ENCODE data around the gene RBM33.
A peak's percentile ranks its signal among the peaks of the same experiment; 100 is the strongest.
"Not testable (repeated sequence)": the region's sequence is repeated elsewhere in the genome, so short reads cannot be mapped to it uniquely, and the experiment has no call there.

Gene RBM33

DNA sequence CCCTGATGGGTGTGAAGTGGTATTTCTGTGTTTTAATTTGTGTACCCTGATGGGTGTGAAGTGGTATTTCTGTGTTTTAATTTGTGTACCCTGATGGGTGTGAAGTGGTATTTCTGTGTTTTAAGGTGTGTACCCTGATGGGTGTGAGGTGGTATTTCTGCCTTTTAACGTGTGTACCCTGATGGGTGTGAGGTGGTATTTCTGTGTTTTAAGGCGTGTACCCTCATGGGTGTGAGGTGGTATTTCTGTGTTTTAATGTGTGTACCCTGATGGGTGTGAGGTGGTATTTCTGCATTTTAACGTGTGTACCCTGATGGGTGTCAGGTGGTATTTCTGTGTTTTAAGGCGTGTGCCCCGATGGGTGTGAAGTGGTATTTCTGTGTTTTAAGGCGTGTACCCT lies 29.4 kb upstream of the RBM33 start:
- Mint-ChIP-seq H3K4me1 (peaks cover 12% of the 10 kb centered on the region), H3K36me3 (peaks cover 27% of the 10 kb centered on the region), H3K9me3 (peaks cover 12% of the 10 kb centered on the region)
- H3K4me3 Mint-ChIP-seq; ATAC-seq (ENCODE audit: low read depth); DNase-seq (ENCODE audit: low spot score in 2 of 2); H3K27ac Mint-ChIP-seq; H3K27me3 Mint-ChIP-seq: not testable (repeated sequence)

- H3K27ac Mint-ChIP-seq, result no peak overlapping the region
- H3K36me3 Mint-ChIP-seq, result peaks cover 27% of the 10 kb centered on the region
- ATAC-seq (ENCODE audit: low read depth), result no peak
- H3K4me1 Mint-ChIP-seq, result peaks cover 2% of the 10 kb centered on the region
- peaks cover 12% of the 10 kb centered on the region for H3K9me3 Mint-ChIP-seq
- no peak for DNase-seq (ENCODE audit: low spot score in 2 of 2)
- H3K27me3 Mint-ChIP-seq, result no peaks in the 10 kb centered on the region
- no peak overlapping the region for H3K4me3 Mint-ChIP-seq
These were observed 25.5 kb upstream of the RBM33 start for GRCh38 chr7:155618708-155619633.

GRCh38 chr7:155619634-155620271 lies 24.7 kb upstream of the RBM33 start:
- ATAC-seq (ENCODE audit: low read depth) (no peak), DNase-seq (ENCODE audit: low spot score in 2 of 2) (no peak)
- Mint-ChIP-seq H3K36me3 (peaks cover 25% of the 10 kb centered on the region), H3K27ac (no peak overlapping the region), H3K4me1 (peaks cover 2% of the 10 kb centered on the region), H3K4me3 (no peak overlapping the region), H3K27me3 (no peaks in the 10 kb centered on the region), H3K9me3 (peaks cover 11% of the 10 kb centered on the region)

- Mint-ChIP-seq H3K36me3 (peaks cover 18% of the 10 kb centered on the region), H3K27ac (no peak overlapping the region)
- ATAC-seq (ENCODE audit: low read depth), result no peak
These were observed 24.0 kb upstream of the RBM33 start for GRCh38 chr7:155620497-155620896.

GRCh38 chr7:155621418-155621980 lies 23.0 kb upstream of the RBM33 start:
- ATAC-seq (ENCODE audit: low read depth) (no peak), DNase-seq (ENCODE audit: low spot score in 2 of 2) (no peak)
- no peaks in the 10 kb centered on the region for H3K9me3 Mint-ChIP-seq
- no peaks in the 10 kb centered on the region for H3K27me3 Mint-ChIP-seq
- H3K36me3 Mint-ChIP-seq, result peaks cover 8% of the 10 kb centered on the region
- H3K27ac Mint-ChIP-seq, result no peak overlapping the region
- no peak overlapping the region for H3K4me3 Mint-ChIP-seq
- H3K4me1 Mint-ChIP-seq, result peaks cover 2% of the 10 kb centered on the region

More at GRCh38 chr7:155620497-155620896, 24.0 kb upstream of the RBM33 start:
- no peak overlapping the region for H3K4me3 Mint-ChIP-seq
- H3K4me1 Mint-ChIP-seq, result peaks cover 2% of the 10 kb centered on the region
- H3K27me3 Mint-ChIP-seq, result no peaks in the 10 kb centered on the region
- peaks cover 7% of the 10 kb centered on the region for H3K9me3 Mint-ChIP-seq
- no peak for DNase-seq (ENCODE audit: low spot score in 2 of 2)

DNA sequence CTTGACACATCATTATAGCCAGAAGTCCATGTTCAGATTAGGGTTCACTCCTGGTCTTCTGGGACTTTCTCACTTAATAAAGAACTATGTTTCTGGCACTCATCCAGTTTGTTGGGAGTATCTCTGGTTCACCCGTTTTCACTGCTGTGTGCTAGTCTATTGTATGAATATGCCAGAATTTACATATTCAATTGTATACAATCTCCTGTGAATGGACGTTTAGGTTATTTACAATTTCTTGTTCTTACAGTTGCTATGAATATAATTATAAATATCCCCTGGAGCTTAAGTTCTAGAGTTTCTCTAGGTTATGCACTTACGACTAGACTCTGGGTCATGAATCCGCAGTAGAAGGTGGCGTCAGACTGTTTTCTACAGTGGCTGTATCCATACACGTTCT lies 20.0 kb upstream of the RBM33 start:
- H3K27me3 Mint-ChIP-seq, result no peaks in the 10 kb centered on the region
- ATAC-seq (ENCODE audit: low read depth) (no peak), DNase-seq (ENCODE audit: low spot score in 2 of 2) (no peak)
- H3K4me3 Mint-ChIP-seq, result no peak overlapping the region
- peaks cover 5% of the 10 kb centered on the region for H3K9me3 Mint-ChIP-seq
- peaks cover 4% of the 10 kb centered on the region for H3K36me3 Mint-ChIP-seq
- no peak overlapping the region for H3K27ac Mint-ChIP-seq
- no peaks in the 10 kb centered on the region for H3K4me1 Mint-ChIP-seq

DNA sequence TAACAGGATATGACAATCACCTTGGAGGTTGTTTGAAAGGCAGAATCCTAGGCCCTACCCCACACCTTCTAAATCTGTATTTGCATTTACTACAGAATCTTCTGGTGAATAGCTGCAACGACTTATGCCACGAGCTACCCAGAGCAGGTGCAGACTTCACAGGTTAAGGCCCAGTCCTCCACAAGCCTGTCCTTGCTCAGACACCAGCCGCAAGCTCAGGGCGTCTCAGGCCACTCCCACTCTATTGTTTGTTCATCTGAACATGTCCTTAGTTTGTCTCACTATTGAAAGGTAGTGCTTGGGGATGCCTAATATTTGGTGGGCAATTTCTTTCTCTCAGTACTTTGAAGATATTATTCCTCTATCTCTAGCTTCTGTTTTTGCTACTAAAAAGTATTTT lies 18.9 kb upstream of the RBM33 start:
- H3K27ac Mint-ChIP-seq, result no peak overlapping the region
- no peaks in the 10 kb centered on the region for H3K27me3 Mint-ChIP-seq
- H3K4me3 Mint-ChIP-seq, result no peak overlapping the region
- peaks cover 4% of the 10 kb centered on the region for H3K36me3 Mint-ChIP-seq
- H3K4me1 Mint-ChIP-seq, result no peaks in the 10 kb centered on the region
- no peak for ATAC-seq (ENCODE audit: low read depth)
- peaks cover 9% of the 10 kb centered on the region for H3K9me3 Mint-ChIP-seq
- no peak for DNase-seq (ENCODE audit: low spot score in 2 of 2)

- Mint-ChIP-seq H3K9me3 (peaks cover 19% of the 10 kb centered on the region), H3K4me1 (no peaks in the 10 kb centered on the region), H3K36me3 (peaks cover 8% of the 10 kb centered on the region), H3K27me3 (no peaks in the 10 kb centered on the region), H3K27ac (no peak overlapping the region), H3K4me3 (no peak overlapping the region)
- DNase-seq (ENCODE audit: low spot score in 2 of 2) (no peak), ATAC-seq (ENCODE audit: low read depth) (no peak)
These were observed 15.3 kb upstream of the RBM33 start for GRCh38 chr7:155629171-155629570.

DNA sequence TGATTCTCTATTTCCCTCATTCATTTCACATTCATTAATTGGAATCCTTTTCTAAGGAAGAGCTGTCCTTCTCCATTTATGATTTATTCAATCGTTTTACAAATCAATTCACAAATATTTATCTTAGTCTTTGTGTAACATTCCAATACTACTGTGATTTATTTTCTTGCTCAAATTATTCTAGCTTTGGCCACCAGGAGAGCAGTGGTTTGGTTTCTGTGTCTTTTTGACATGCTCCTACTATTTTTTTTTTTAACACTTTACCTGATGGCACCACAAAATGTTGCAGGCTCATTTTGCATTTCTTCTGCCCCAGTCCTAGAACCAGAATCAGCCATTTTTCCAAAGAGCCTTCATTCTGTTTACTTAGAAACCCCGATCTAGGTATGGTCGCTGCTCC lies 13.3 kb upstream of the RBM33 start:
- DNase-seq (ENCODE audit: low spot score in 2 of 2) (no peak), ATAC-seq (ENCODE audit: low read depth) (no peak)
- H3K27me3 Mint-ChIP-seq, result no peaks in the 10 kb centered on the region
- no peak overlapping the region for H3K27ac Mint-ChIP-seq
- peaks cover 22% of the 10 kb centered on the region for H3K9me3 Mint-ChIP-seq
- no peak overlapping the region for H3K4me3 Mint-ChIP-seq
- H3K4me1 Mint-ChIP-seq, result no peaks in the 10 kb centered on the region
- H3K36me3 Mint-ChIP-seq, result peaks cover 9% of the 10 kb centered on the region

DNA sequence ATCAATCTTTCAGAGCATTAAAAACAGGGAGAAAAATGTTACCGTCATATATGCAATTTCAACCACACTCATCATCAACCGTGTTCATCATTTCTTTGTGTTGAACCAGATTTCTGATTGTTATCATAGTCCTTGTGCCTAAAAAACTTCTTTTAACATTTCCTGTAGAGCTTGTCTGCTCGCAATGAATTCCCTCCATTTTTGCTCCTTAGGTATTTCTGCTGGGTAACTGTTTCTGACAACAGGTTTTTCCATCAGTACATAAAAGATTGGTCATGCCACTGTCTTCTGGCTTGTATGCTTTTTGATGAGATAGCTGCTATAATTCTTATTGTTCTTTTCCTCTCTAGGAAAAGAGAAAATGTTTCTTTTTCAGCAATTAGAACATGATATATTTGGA lies 8.6 kb upstream of the RBM33 start:
- Mint-ChIP-seq H3K4me3 (no peak overlapping the region), H3K27me3 (no peaks in the 10 kb centered on the region), H3K27ac (no peak overlapping the region), H3K9me3 (peaks cover 31% of the 10 kb centered on the region), H3K4me1 (peaks cover 10% of the 10 kb centered on the region), H3K36me3 (peaks cover 22% of the 10 kb centered on the region)
- DNase-seq (ENCODE audit: low spot score in 2 of 2) (no peak), ATAC-seq (ENCODE audit: low read depth) (no peak)

DNA sequence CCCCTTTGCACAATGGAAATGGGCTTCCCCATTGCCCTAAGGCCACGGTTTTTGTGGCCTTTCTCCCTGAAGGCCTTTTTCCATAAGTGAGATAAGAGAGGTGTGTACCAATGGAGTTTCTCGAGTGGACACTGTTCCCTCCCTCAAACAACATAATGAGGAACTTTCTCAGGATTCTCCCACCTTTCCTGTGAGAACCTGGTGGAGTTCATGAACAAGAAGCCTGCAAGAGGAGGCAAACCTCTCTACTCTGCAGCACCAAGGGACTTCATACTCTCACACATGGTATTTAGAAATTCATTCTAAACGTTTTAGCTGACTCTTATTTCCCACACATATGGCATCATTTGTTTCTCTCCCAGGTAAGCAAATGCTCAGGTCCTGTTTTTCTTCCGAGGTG lies 7.3 kb upstream of the RBM33 start:
- ATAC-seq (ENCODE audit: low read depth) (no peak), DNase-seq (ENCODE audit: low spot score in 2 of 2) (no peak)
- Mint-ChIP-seq H3K9me3 (peaks cover 28% of the 10 kb centered on the region), H3K4me3 (no peak overlapping the region), H3K27ac (no peak overlapping the region), H3K4me1 (peaks cover 10% of the 10 kb centered on the region), H3K36me3 (peaks cover 29% of the 10 kb centered on the region), H3K27me3 (no peaks in the 10 kb centered on the region)

DNA sequence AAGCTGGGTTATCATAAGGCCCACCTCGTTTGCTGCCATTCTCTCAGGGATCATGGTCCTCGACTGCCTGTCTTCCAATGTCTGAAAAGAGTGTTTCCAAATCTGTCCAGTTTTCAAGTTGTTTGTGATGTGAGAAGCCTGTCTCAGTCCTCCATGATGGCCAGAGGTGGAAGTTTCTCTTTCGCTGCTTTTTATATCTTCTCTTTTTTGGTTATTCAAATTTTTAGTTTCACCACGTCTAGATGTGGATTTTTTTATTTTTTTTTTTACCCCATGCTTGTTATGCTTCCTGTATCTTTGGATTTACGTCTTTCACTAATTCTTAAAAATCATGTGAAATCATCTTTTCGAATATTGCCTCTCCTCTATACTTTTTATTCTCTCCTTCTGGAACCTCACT lies 6.1 kb upstream of the RBM33 start:
- Mint-ChIP-seq H3K4me3 (peak overlapping the region; percentile 52), H3K27ac (no peak overlapping the region), H3K27me3 (no peaks in the 10 kb centered on the region), H3K4me1 (peaks cover 13% of the 10 kb centered on the region), H3K36me3 (peaks cover 31% of the 10 kb centered on the region), H3K9me3 (peaks cover 24% of the 10 kb centered on the region)
- ATAC-seq (ENCODE audit: low read depth), result peak; percentile 81
- DNase-seq (ENCODE audit: low spot score in 2 of 2), result no peak

DNA sequence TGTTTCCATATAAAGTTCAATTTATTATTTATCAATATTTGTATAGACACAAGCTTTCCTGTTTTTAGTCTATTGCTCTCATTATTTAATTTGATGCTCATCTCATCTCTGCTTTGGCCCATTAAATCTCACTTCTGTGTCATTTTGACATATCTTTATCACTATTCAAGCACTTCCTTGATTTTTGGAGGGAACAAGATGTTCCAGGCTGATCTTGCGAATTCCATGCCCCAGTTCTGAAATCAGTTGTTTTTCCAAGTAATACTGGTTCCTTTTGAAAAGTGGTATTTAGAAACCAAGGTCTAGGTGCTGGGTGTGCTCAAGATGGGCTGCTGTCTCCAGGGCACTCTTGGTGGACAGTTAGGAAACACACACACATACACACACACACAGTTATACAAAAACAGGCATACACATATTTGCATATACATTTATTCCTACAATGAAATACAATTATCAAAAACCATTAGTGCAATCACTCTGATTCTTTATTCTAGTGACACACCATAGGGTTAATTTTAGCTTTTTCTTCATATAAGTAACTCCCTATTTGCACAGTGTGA lies 4.4 kb upstream of the RBM33 start:
- no peak for DNase-seq (ENCODE audit: low spot score in 2 of 2)
- H3K27me3 Mint-ChIP-seq, result no peaks in the 10 kb centered on the region
- peaks cover 19% of the 10 kb centered on the region for H3K4me1 Mint-ChIP-seq
- peaks cover 30% of the 10 kb centered on the region for H3K36me3 Mint-ChIP-seq
- no peak for ATAC-seq (ENCODE audit: low read depth)
- peaks cover 21% of the 10 kb centered on the region for H3K9me3 Mint-ChIP-seq
- H3K4me3 Mint-ChIP-seq, result no peak overlapping the region
- H3K27ac Mint-ChIP-seq, result no peak overlapping the region

DNA sequence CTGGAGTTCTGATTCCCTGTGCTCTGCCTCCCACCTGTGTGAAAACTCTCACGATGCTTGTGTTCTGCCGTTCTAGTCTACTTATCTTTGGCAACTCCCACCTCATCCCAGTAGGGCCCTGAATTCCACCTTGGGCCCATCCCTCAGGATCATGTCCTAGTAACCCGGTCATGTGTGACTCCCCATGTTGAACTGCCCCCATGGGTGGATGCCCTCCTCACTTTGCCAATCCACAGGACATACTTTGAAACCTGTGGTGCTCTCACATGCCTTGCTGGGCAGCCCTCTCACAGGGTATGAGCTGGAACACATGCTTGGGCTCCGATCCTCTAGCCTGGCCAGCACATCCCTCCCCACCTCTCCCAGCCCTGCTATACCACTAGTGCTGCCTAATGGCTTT lies 3.8 kb upstream of the RBM33 start:
- Mint-ChIP-seq H3K27ac (no peak overlapping the region), H3K9me3 (peaks cover 20% of the 10 kb centered on the region), H3K4me3 (no peak overlapping the region), H3K27me3 (no peaks in the 10 kb centered on the region), H3K36me3 (peaks cover 30% of the 10 kb centered on the region), H3K4me1 (peaks cover 21% of the 10 kb centered on the region)
- DNase-seq (ENCODE audit: low spot score in 2 of 2) (no peak), ATAC-seq (ENCODE audit: low read depth) (no peak)

Measured in memory B cell (primary cell).